Heart left ventricle (tissue), 13 donors: ENCODE results near the gene SERPINE3.

Source experiments
- POLR2A ChIP-seq, 2 donors: fragments of 450-650 bp; IDR thresholded peaks; one replicate each; pipeline ENCODE4 v1.6.1; 2017; ENCODE audit warnings: antibody characterized with exemption in 2 of 2, mild to moderate bottlenecking in 2 of 2, moderate library complexity in 2 of 2
- TF ChIP-seq, protein P1 (sequence below), 12 donors: fragments of 200-600 bp; sonication (generic) in 4 of 12; IDR thresholded peaks; one replicate each; pipeline versions ENCODE4 v1.5.0 to v1.8.0; 2018 to 2022; ENCODE audit warnings: antibody characterized with exemption in 12 of 12, mild to moderate bottlenecking in 5 of 12
- donor health status: ischemic (EF 13 %, LVEDD 7.1; RV severe dilation, severe dysfunction).
- donor health status: DM: no; HTN: yes; CAD: no.
- donor health status: DM: no; HTN: no; CAD: no.
- donor health status: ischemic (EF 25% LVEDD 6.9; RV normal size, moderate dysfunction).
- donor health status: ischemic (EF 25% LVEDD 5.7; RV mildly dilated, moderate dysfunction).
- donor health status: ischemic (EF 35%, LVEDD 5.7; RV mildly dilated, moderate dysfunction).
- donor health status: nonischemic (EF 11% LVEDD 7.7; RV severe dilation, severe dysfunction).
- donor health status: DM: yes; HTN: yes; CAD: no.
- donor health status: PGD.
- donor health status: ischemic (EF 29% LVEDD 5.4; RV normal size, mild dysfunction).
- donor health status: nonischemic (EF 23%, LVEDD 6.1; RV moderate dilation, normal function).

GRCh38 chr13:51371768-51372399 lies 32.4 kb downstream of the SERPINE3 start:
- TF ChIP-seq POLR2A (IDR thresholded peaks at IDR 0.05) = no peak
- TF ChIP-seq, protein P1, sequence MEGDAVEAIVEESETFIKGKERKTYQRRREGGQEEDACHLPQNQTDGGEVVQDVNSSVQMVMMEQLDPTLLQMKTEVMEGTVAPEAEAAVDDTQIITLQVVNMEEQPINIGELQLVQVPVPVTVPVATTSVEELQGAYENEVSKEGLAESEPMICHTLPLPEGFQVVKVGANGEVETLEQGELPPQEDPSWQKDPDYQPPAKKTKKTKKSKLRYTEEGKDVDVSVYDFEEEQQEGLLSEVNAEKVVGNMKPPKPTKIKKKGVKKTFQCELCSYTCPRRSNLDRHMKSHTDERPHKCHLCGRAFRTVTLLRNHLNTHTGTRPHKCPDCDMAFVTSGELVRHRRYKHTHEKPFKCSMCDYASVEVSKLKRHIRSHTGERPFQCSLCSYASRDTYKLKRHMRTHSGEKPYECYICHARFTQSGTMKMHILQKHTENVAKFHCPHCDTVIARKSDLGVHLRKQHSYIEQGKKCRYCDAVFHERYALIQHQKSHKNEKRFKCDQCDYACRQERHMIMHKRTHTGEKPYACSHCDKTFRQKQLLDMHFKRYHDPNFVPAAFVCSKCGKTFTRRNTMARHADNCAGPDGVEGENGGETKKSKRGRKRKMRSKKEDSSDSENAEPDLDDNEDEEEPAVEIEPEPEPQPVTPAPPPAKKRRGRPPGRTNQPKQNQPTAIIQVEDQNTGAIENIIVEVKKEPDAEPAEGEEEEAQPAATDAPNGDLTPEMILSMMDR (IDR thresholded peaks at IDR 0.05) = no peak
